HepG2 (cell line): ENCODE results near the gene TFEB. TPM values are rescaled to one million over a fixed set of nuclear protein-coding genes. Genes with fewer than 3 reads are reported as not detected.

Experiments
- GPBP1L1 ChIP-seq: sonication (generic); formaldehyde crosslinking; IDR thresholded peaks from 2 replicates; pipeline ENCODE4 v1.5.0; 2020; ENCODE audit warnings: mild to moderate bottlenecking, missing genetic modification reagents
- HNRNPH1 ChIP-seq: fragments of 200-400 bp; formaldehyde crosslinking; optimal IDR thresholded peaks from 2 replicates; pipeline ENCODE3; 2017; ENCODE audit warnings: mild to moderate bottlenecking, low read depth, low read length
- HOXD1 ChIP-seq: sonication (generic); formaldehyde crosslinking; IDR thresholded peaks from 2 replicates; pipeline ENCODE4 v1.5.0; 2020; ENCODE audit warnings: missing genetic modification reagents
- KLF11 ChIP-seq: IDR thresholded peaks from 2 replicates; pipeline ENCODE4 v1.6.1; 2016; ENCODE audit warnings: missing compliant biosample characterization
- REPIN1 ChIP-seq: sonication (generic); formaldehyde crosslinking; IDR thresholded peaks from 2 replicates; pipeline ENCODE4 v1.8.0; 2022; ENCODE audit warnings: missing genetic modification reagents, low read depth, mild to moderate bottlenecking, borderline replicate concordance
- SOX5 ChIP-seq: IDR thresholded peaks from 2 replicates; pipeline ENCODE4 v1.6.1; 2016; ENCODE audit warnings: borderline replicate concordance
- TEAD3 ChIP-seq: optimal IDR thresholded peaks from 2 replicates; pipeline ENCODE3; 2016; ENCODE audit warnings: borderline replicate concordance
- ZNF407 ChIP-seq: sonication (generic); formaldehyde crosslinking; IDR thresholded peaks from one replicate; pipeline ENCODE4 v1.5.1; 2020; ENCODE audit warnings: mild to moderate bottlenecking, missing genetic modification reagents; ENCODE audit errors: not compliant biosample characterization
- ZNF646 ChIP-seq: sonication (generic); formaldehyde crosslinking; IDR thresholded peaks from 2 replicates; pipeline ENCODE4 v1.9.0; 2021; ENCODE audit warnings: mild to moderate bottlenecking, missing genetic modification reagents
- ZNF746 ChIP-seq: sonication (generic); formaldehyde crosslinking; IDR thresholded peaks from 2 replicates; pipeline ENCODE4 v1.8.0; 2022; ENCODE audit warnings: mild to moderate bottlenecking, missing genetic modification reagents
- ZNF878 ChIP-seq: sonication (generic); formaldehyde crosslinking; IDR thresholded peaks from 2 replicates; pipeline ENCODE4 v1.8.1; 2023; ENCODE audit warnings: mild to moderate bottlenecking, missing genetic modification reagents, moderate library complexity
- polyA plus RNA-seq, 8 experiments: library from polyadenylated mRNA; depleted of rRNA in 3 of 8; stranded (reverse) in 7 of 8; unstranded in 1 of 8; fragments of >200 nt; fragmentation: Illumina TruSeq in 4 of 8; extraction: Trizol in 4 of 8; gene quantifications; 2 replicates each; pipeline versions ENCODE4 v1.2.1 to v1.2.3, GENCODE V29; 2011 to 2016; ENCODE audit warnings: low read depth in 4 of 8, missing spikeins in 1 of 8, mixed read lengths in 1 of 8; ENCODE audit not compliant: insufficient read depth in 1 of 8
- total RNA-seq, 5 experiments: library from RNA; depleted of rRNA; stranded (reverse); fragments of >200 nt; fragmentation: Illumina TruSeq; extraction: Trizol; gene quantifications; 2 replicates each; pipeline ENCODE4 v1.2.3, GENCODE V29; 2016; ENCODE audit warnings: low read depth in 1 of 5

TFEB gene
- total and polyA plus RNA-seq, 2 of the 13 experiments (the other 11 are each of a cell fraction or from before 2014, with no cell fraction given) = 13.3 to 18.7 TPM

GRCh38 chr6:41723530-41724227 is 11.7 kb downstream of the TFEB start (continued):
- TF ChIP-seq ZNF407 (no peak), HNRNPH1 (no peak), REPIN1 (CRISPR knock-in tag) (no peak), KLF11 (CRISPR knock-in tag) (no peak), TEAD3 (CRISPR knock-in tag) (peak; percentile 47), ZNF878 (CRISPR knock-in tag) (no peak), HOXD1 (CRISPR knock-in tag) (no peak), ZNF646 (CRISPR knock-in tag) (no peak), SOX5 (CRISPR knock-in tag) (peak; percentile 49; the same call in 1 of the 2 replicates), GPBP1L1 (CRISPR knock-in tag) (no peak), ZNF746 (peak; percentile 90)
